HG03575 (cell line): ENCODE data around the gene GSPT1.
"Not testable (repeated sequence)": the region's sequence is repeated elsewhere in the genome, so short reads cannot be mapped to it uniquely, and the experiment has no call there.

Experiments used
- ATAC-seq: cut with Tn5 transposase; IDR thresholded peaks from one replicate; pipeline ENCODE4 v1.9.1; 2021; ENCODE audit not compliant: unreplicated experiment, insufficient number of reproducible peaks, low FRiP score; ENCODE audit errors: extremely low read depth

Gene GSPT1

GRCh38 chr16:11869353-11870228 lies 46.2 kb downstream of the GSPT1 start:
- no peak for ATAC-seq

GRCh38 chr16:11868412-11868980 lies 47.3 kb downstream of the GSPT1 start:
- no peak for ATAC-seq

GRCh38 chr16:11862489-11862888 lies 53.3 kb downstream of the GSPT1 start:
- no peak for ATAC-seq

GRCh38 chr16:11857161-11857560 lies 58.6 kb downstream of the GSPT1 start:
- no peak for ATAC-seq

GRCh38 chr16:11852092-11852809 lies 63.5 kb downstream of the GSPT1 start:
- ATAC-seq, result no peak

GRCh38 chr16:11851294-11852091 lies 64.3 kb downstream of the GSPT1 start, which contains the start of gene RSL1D1:
RSL1D1 (minus strand) TSS chr16:11851542; CDS start chr16:11851512, 30 bp downstream.
- ATAC-seq, result peak; percentile 46

GRCh38 chr16:11848842-11849241 lies 66.9 kb downstream of the GSPT1 start:
- no peak for ATAC-seq

- no peak for ATAC-seq
These were observed 71.3 kb downstream of the GSPT1 start for GRCh38 chr16:11844499-11844898.

GRCh38 chr16:11843861-11844260 lies 71.9 kb downstream of the GSPT1 start:
- no peak for ATAC-seq

- no peak for ATAC-seq
These were observed 72.5 kb downstream of the GSPT1 start for GRCh38 chr16:11843206-11843605.

- ATAC-seq, result no peak
These were observed 74.7 kb downstream of the GSPT1 start for GRCh38 chr16:11841026-11841425.

- no peak for ATAC-seq
These were observed 79.0 kb downstream of the GSPT1 start for GRCh38 chr16:11836650-11837244.

- ATAC-seq, result no peak
These were observed 79.7 kb downstream of the GSPT1 start for GRCh38 chr16:11835891-11836649.

GRCh38 chr16:11835309-11835708 lies 80.4 kb downstream of the GSPT1 start:
- no peak for ATAC-seq

- ATAC-seq, result no peak
These were observed 81.6 kb downstream of the GSPT1 start for GRCh38 chr16:11833951-11834695.

GRCh38 chr16:11828696-11829095 lies 87.1 kb downstream of the GSPT1 start:
- ATAC-seq, result no peak

GRCh38 chr16:11825520-11826165 lies 90.1 kb downstream of the GSPT1 start:
- ATAC-seq, result not testable (repeated sequence)
